ENCODE measurements around the gene HSD17B13.

The HSD17B13 gene

GRCh38 chr4:87322754-87323153 lies at the start of gene HSD17B13:
Gene HSD17B13, minus strand, starts transcription at chr4:87322882. Its CDS starts 41 bp downstream, at chr4:87322841.
- DNase-seq (ENCODE audit: low read depth), result no peak
- no peak within 1 kb of the TSS for H3K4me3 ChIP-seq (ENCODE audit: low read length)
- no peak for TF ChIP-seq CTCF (conservative IDR thresholded peaks at IDR 0.05; ENCODE audit: low read length)

GRCh38 chr4:87370068-87370467 lies 47.4 kb upstream of the HSD17B13 start:
- no peak for TF ChIP-seq CTCF (conservative IDR thresholded peaks at IDR 0.05; ENCODE audit: low read length)
- no peak overlapping the region for H3K4me3 ChIP-seq (ENCODE audit: low read length)
- no peak for DNase-seq (ENCODE audit: low read depth)

- TF ChIP-seq CTCF (conservative IDR thresholded peaks at IDR 0.05; ENCODE audit: low read length), result no peak
- DNase-seq (ENCODE audit: low read depth), result no peak
- no peak overlapping the region for H3K4me3 ChIP-seq (ENCODE audit: low read length)
Observed at GRCh38 chr4:87366521-87367162, 44.0 kb upstream of the HSD17B13 start.

GRCh38 chr4:87365348-87365747 lies 42.7 kb upstream of the HSD17B13 start:
- H3K4me3 ChIP-seq (ENCODE audit: low read length), result no peak overlapping the region
- no peak for DNase-seq (ENCODE audit: low read depth)
- TF ChIP-seq CTCF (conservative IDR thresholded peaks at IDR 0.05; ENCODE audit: low read length), result no peak

- DNase-seq (ENCODE audit: low read depth), result no peak
- TF ChIP-seq CTCF (conservative IDR thresholded peaks at IDR 0.05; ENCODE audit: low read length), result no peak
- H3K4me3 ChIP-seq (ENCODE audit: low read length), result no peak overlapping the region
Observed at GRCh38 chr4:87363552-87363951, 40.9 kb upstream of the HSD17B13 start.

GRCh38 chr4:87360338-87360935 lies 37.8 kb upstream of the HSD17B13 start:
- no peak for DNase-seq (ENCODE audit: low read depth)
- no peak overlapping the region for H3K4me3 ChIP-seq (ENCODE audit: low read length)
- TF ChIP-seq CTCF (conservative IDR thresholded peaks at IDR 0.05; ENCODE audit: low read length), result no peak

- DNase-seq (ENCODE audit: low read depth), result no peak
- TF ChIP-seq CTCF (conservative IDR thresholded peaks at IDR 0.05; ENCODE audit: low read length), result no peak
Observed at GRCh38 chr4:87359258-87359657, 36.6 kb upstream of the HSD17B13 start.

More at GRCh38 chr4:87359258-87359657, 36.6 kb upstream of the HSD17B13 start:
- no peak overlapping the region for H3K4me3 ChIP-seq (ENCODE audit: low read length)
